RWPE2 (cell line): Measurements from ENCODE around the gene SIM2.

Experiments
- ATAC-seq: fragments of 200-7000 bp; cut with Tn5 transposase; 3 replicates; pipeline ENCODE4 v1.9.1; 2021; ENCODE audit warnings: low read depth
- DNase-seq: peaks from one replicate; pipeline ENCODE4 v3.0.0-alpha.2; 2020; ENCODE audit warnings: low spot score
- H3K27ac ChIP-seq: fragments of 450-650 bp; 2 replicates; pipeline ENCODE4 v1.5.1; 2017; ENCODE audit warnings: mild to moderate bottlenecking; ENCODE audit not compliant: poor library complexity, severe bottlenecking
- H3K27me3 ChIP-seq: fragments of 250-450 bp; sonication (Bioruptor Pico); 2 replicates; pipeline ENCODE4 v1.5.1; 2021; ENCODE audit warnings: mild to moderate bottlenecking, moderate library complexity; ENCODE audit not compliant: insufficient read depth, poor library complexity, severe bottlenecking
- H3K36me3 ChIP-seq: fragments of 250-450 bp; sonication (Bioruptor Pico); 2 replicates; pipeline ENCODE4 v1.5.1; 2020; ENCODE audit warnings: low read depth, mild to moderate bottlenecking, moderate library complexity
- H3K4me1 ChIP-seq: fragments of 250-450 bp; sonication (Bioruptor Pico); 2 replicates; pipeline ENCODE4 v1.5.1; 2021; ENCODE audit warnings: mild to moderate bottlenecking, moderate library complexity; ENCODE audit not compliant: insufficient read depth, poor library complexity, severe bottlenecking
- H3K4me3 ChIP-seq: fragments of 250-450 bp; sonication (Bioruptor Pico); 2 replicates; pipeline ENCODE4 v1.5.1; 2021; ENCODE audit warnings: mild to moderate bottlenecking, moderate library complexity; ENCODE audit not compliant: severe bottlenecking
- H3K9me3 ChIP-seq: fragments of 250-450 bp; sonication (Bioruptor Pico); 2 replicates; pipeline ENCODE4 v1.5.1; 2021; ENCODE audit warnings: mild to moderate bottlenecking, moderate library complexity; ENCODE audit not compliant: severe bottlenecking
- CTCF ChIP-seq: fragments of 450-650 bp; IDR thresholded peaks from one replicate; pipeline ENCODE4 v1.5.1; 2017; ENCODE audit warnings: mild to moderate bottlenecking, moderate library complexity; ENCODE audit not compliant: poor library complexity, severe bottlenecking

SIM2 gene

GRCh38 chr21:36716836-36717235 is 17.9 kb downstream of the SIM2 start:
- no peak for TF ChIP-seq CTCF
- Histone ChIP-seq H3K4me3 (no peak overlapping the region), H3K9me3 (no peaks in the 10 kb centered on the region), H3K27me3 (no peaks in the 10 kb centered on the region), H3K36me3 (peaks cover 50% of the 10 kb centered on the region), H3K4me1 (peaks cover 40% of the 10 kb centered on the region), H3K27ac (peak overlapping the region; percentile 82)
- no peak for ATAC-seq
- DNase-seq, result no peak

- Histone ChIP-seq H3K9me3 (no peaks in the 10 kb centered on the region), H3K4me3 (no peak overlapping the region), H3K27me3 (no peaks in the 10 kb centered on the region), H3K4me1 (peaks cover 35% of the 10 kb centered on the region), H3K36me3 (peaks cover 46% of the 10 kb centered on the region), H3K27ac (peak overlapping the region; percentile 82)
- DNase-seq, result no peak
- ATAC-seq, result no peak
- no peak for TF ChIP-seq CTCF
Observed at GRCh38 chr21:36717976-36718375, 19.1 kb downstream of the SIM2 start.

GRCh38 chr21:36718951-36719501 is 20.1 kb downstream of the SIM2 start:
- peaks cover 25% of the 10 kb centered on the region for H3K4me1 ChIP-seq
- peaks cover 35% of the 10 kb centered on the region for H3K36me3 ChIP-seq
- no peaks in the 10 kb centered on the region for H3K27me3 ChIP-seq
- H3K27ac ChIP-seq, result peak overlapping the region; percentile 82
- TF ChIP-seq CTCF, result peak; percentile 17
- H3K9me3 ChIP-seq, result no peaks in the 10 kb centered on the region
- DNase-seq (peak; percentile 89), ATAC-seq (peak; percentile 94)
- H3K4me3 ChIP-seq, result no peak overlapping the region

GRCh38 chr21:36719614-36720013 is 20.7 kb downstream of the SIM2 start:
- Histone ChIP-seq H3K4me3 (no peak overlapping the region), H3K27ac (peak overlapping the region; percentile 82), H3K4me1 (peaks cover 19% of the 10 kb centered on the region), H3K9me3 (no peaks in the 10 kb centered on the region), H3K27me3 (no peaks in the 10 kb centered on the region), H3K36me3 (peaks cover 33% of the 10 kb centered on the region)
- TF ChIP-seq CTCF, result no peak
- DNase-seq, result no peak
- no peak for ATAC-seq

GRCh38 chr21:36721817-36722216 is 22.9 kb downstream of the SIM2 start:
- Histone ChIP-seq H3K27me3 (no peaks in the 10 kb centered on the region), H3K4me3 (no peak overlapping the region), H3K27ac (no peak overlapping the region), H3K4me1 (peaks cover 10% of the 10 kb centered on the region), H3K9me3 (no peaks in the 10 kb centered on the region), H3K36me3 (peaks cover 37% of the 10 kb centered on the region)
- no peak for TF ChIP-seq CTCF
- DNase-seq, result no peak
- no peak for ATAC-seq
